Measurements from ENCODE around the gene ADIG.

Gene ADIG

DNA sequence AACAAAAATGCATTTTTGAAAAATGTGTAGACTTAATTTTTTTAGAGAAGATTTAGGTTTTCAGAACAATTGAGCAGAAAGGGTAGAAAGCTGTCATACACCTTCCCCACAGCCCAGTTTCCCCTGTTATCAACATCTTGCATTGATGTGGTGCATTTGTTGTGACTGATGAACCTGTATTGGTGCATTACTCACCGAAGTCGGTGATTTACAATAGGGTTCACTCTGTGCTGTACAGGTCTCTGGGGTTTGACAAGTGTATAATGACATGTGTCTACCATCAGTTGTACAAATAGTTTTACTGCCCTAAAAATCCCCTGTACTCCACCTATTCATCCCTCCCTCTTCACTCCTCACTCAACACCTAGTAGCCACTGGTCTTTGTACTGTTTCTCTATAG lies 23.8 kb upstream of the ADIG start:
- no peaks in the 10 kb centered on the region for H3K27me3 Mint-ChIP-seq
- no peaks in the 10 kb centered on the region for H3K4me1 Mint-ChIP-seq (ENCODE audit: low read depth in 2 of 2)
- no peak overlapping the region for H3K4me3 Mint-ChIP-seq
- DNase-seq (no peak), ATAC-seq (replicated peaks) (no peak)
- H3K9me3 Mint-ChIP-seq = no peaks in the 10 kb centered on the region
- peaks cover 34% of the 10 kb centered on the region for H3K36me3 Mint-ChIP-seq (ENCODE audit: insufficient read depth)
- peak overlapping the region in 1 of 2 donors; percentile 23 for H3K27ac Mint-ChIP-seq

DNA sequence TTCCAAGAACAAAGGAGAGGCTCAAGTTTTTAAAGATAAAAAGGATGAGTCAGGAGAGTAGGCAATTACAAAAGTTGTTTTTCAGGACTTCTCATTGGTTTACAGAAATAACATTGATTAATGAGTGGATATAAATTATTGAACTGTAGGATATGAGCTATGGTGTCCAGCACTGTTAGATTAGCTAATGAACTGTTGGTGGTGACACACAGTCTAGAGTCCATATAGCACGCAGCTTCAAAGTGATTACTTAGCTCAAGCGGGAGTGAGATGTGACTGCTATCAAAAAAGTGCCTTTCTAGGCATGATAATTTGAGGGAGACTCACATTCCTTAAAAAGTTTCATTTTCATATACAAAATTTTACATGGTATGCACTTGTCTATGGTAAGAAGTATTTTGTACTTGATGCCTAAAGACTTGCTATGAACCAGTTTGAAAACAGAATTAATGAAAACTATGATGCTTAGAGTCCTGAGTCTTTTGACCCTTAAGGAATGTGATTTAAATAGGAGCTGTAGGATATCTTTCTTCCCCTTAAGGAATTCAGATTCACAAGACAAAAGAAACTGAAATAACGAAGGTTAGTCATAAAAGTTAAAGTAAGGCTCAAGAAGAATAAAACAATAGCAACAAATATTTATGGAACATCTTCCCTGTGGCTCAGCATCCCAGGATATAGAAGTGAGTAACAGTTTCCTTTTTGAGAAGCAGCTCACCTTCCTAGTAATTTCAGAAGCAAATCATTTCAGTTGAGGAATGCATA lies 22.2 kb upstream of the ADIG start:
- no peak overlapping the region for H3K4me3 Mint-ChIP-seq

DNA sequence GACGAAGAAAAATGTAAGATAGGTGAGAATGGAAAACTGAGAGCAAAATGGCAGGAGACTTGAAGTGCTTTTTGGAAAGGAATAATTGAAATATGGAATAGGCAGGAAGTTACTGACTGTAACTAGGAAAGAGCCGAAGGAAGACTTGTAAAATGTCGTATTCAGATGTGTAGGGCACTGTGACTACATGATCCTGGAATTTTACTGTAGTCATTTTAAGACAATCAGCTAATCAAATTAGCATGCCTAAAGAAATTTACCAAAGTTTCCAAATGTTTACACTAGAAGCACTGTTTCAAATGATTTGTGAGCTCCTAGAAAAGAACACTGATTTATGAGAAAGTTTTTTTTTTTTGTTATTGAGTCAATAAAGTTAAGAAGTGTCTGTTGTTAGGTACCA lies 21.2 kb upstream of the ADIG start:
- peak overlapping the region in 1 of 2 donors; percentile 52 for H3K27ac Mint-ChIP-seq
- H3K9me3 Mint-ChIP-seq = no peaks in the 10 kb centered on the region
- DNase-seq = no peak
- no peaks in the 10 kb centered on the region for H3K27me3 Mint-ChIP-seq
- no peak for ATAC-seq (replicated peaks)
- H3K36me3 Mint-ChIP-seq (ENCODE audit: insufficient read depth) = peaks cover 43% of the 10 kb centered on the region
- H3K4me1 Mint-ChIP-seq (ENCODE audit: low read depth in 2 of 2) = no peaks in the 10 kb centered on the region
- H3K4me3 Mint-ChIP-seq = no peak overlapping the region

More for the DNA sequence above, 22.2 kb upstream of the ADIG start:
- H3K36me3 Mint-ChIP-seq (ENCODE audit: insufficient read depth) = peaks cover 41% of the 10 kb centered on the region
- peak overlapping the region in 1 of 2 donors; percentile 52 for H3K27ac Mint-ChIP-seq
- ATAC-seq (replicated peaks) (no peak), DNase-seq (no peak)
- no peaks in the 10 kb centered on the region for H3K4me1 Mint-ChIP-seq (ENCODE audit: low read depth in 2 of 2)
- H3K27me3 Mint-ChIP-seq = no peaks in the 10 kb centered on the region
- no peaks in the 10 kb centered on the region for H3K9me3 Mint-ChIP-seq

DNA sequence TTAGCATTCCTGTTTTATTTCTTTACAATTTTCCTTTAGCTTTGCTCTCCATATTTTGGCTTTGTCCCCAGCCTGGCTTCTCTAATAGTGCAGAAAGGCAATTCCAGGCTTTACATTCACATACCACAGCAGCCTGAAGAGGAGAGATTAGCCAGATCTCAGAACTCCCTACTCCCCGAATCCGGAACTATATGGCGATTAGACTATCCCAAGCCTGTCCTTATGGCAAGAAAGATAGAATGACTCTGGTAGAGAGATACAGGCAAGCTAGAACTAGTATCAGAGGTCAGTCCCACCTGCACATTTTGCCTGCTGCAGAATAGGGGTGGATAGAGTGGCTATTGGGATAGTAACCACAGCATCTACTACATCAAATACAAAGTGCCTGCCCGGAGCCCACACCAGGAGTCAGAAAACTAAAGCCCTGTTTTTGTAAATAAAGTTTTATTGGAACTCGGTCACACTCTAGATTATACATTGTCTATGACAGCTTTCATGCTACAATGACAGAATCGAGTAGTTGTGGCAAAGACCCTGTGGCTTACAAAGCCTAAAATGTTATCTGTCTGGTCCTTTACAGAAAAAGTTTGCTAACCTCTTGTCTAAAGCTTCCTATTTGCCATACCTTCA lies 17.1 kb upstream of the ADIG start:
- Mint-ChIP-seq H3K9me3 (no peaks in the 10 kb centered on the region), H3K4me3 (no peak overlapping the region), H3K27ac (peak overlapping the region in 1 of 2 donors; percentile 23), H3K4me1 (ENCODE audit: low read depth in 2 of 2) (no peaks in the 10 kb centered on the region), H3K27me3 (no peaks in the 10 kb centered on the region), H3K36me3 (ENCODE audit: insufficient read depth) (peaks cover 70% of the 10 kb centered on the region)
- ATAC-seq (replicated peaks) = no peak
- no peak for DNase-seq

DNA sequence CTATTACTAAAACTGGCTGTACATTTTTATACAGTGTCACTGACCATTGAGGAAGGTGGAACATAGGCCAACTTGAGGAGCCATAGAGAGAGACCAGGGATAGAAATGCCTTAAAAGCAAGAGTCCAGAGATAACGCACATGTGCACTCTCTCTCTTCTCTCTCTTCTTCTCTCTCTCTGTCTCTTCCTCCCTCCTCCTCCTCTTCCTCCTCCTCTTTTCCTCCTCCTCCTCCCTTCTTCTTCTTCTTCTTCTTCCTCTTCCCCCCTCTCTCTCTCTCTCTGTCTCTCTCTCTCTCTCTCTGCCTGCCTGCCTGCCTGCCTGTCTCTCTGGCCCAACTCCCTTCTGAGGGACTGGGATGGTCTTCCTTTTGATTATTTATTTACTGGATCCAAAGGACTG lies 16.3 kb upstream of the ADIG start:
- no peak for DNase-seq
- Mint-ChIP-seq H3K4me3 (no peak overlapping the region), H3K27ac (no peak overlapping the region), H3K27me3 (no peaks in the 10 kb centered on the region), H3K9me3 (no peaks in the 10 kb centered on the region), H3K4me1 (ENCODE audit: low read depth in 2 of 2) (no peaks in the 10 kb centered on the region), H3K36me3 (ENCODE audit: insufficient read depth) (peaks cover 63% of the 10 kb centered on the region)
- ATAC-seq (replicated peaks) = no peak

DNA sequence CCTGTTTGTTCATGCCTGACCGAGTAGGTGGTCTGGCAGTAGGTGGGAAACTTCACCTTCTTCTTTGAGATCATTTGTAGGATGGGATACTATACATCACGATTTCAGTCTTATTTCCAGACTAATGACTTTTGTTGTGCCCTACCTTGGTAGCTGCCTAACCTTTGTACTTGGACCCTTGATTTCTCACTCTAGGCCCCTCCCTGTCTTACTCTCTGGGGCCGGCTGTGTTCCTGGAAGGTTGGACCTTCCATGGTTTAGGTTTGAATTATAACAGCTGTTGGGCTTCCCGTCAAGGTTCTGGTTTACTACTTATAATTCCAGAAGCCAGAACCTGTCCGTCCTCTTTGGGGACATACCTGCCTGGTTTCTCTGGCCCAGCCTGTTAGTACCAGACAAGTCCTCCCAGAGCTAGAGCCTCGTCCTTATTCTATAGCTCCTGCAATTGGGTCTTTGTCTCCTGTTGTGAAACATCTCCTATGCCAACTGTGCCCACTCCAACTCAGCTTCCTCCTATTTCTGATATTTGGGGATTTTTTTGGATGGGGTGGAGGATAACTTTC lies 14.9 kb upstream of the ADIG start:
- Mint-ChIP-seq H3K4me1 (ENCODE audit: low read depth in 2 of 2) (no peaks in the 10 kb centered on the region), H3K4me3 (no peak overlapping the region), H3K36me3 (ENCODE audit: insufficient read depth) (peaks cover 61% of the 10 kb centered on the region), H3K27me3 (no peaks in the 10 kb centered on the region), H3K27ac (no peak overlapping the region), H3K9me3 (no peaks in the 10 kb centered on the region)
- DNase-seq (no peak), ATAC-seq (replicated peaks) (no peak)

DNA sequence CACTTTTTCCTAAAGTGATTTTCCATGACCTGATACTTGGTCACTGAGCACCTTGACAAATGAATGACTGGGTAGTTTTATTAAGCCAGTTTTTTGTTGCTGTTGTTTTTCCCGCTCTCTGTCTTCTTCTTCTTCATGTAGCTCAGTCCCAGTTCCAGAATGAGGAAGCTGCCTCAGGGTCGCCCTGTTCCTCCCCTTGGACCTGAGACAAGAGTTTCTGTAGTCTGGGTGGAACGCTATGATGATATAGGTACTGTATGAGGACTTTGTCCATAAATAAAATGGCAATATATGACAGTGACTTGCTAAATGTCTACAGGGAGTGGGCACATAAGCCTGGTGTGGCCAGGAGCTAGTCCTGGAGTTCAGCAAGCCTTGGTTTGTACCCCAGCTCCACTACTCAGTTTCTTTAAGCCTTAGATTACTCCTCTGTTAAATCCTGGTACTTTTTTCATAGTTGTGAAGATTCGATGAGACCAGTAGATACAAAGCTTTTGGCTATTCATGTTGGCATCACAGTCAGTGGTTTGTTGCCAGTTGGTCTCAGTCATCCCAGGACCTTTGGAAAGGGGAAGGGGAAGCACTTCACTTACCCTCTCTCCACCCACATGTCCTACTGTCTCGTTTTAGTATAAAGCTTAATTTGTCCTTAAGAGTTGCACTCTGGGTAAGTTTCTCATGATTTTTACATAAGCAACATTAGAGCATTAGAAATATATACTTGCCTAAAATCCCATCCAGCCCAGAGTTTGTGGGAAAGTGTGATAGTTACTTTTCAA lies 11.1 kb upstream of the ADIG start:
- H3K4me3 Mint-ChIP-seq = no peak overlapping the region
- H3K36me3 Mint-ChIP-seq (ENCODE audit: insufficient read depth) = peaks cover 58% of the 10 kb centered on the region
- no peak for DNase-seq
- no peaks in the 10 kb centered on the region for H3K4me1 Mint-ChIP-seq (ENCODE audit: low read depth in 2 of 2)
- no peaks in the 10 kb centered on the region for H3K9me3 Mint-ChIP-seq
- ATAC-seq (replicated peaks) = no peak
- no peaks in the 10 kb centered on the region for H3K27me3 Mint-ChIP-seq
- H3K27ac Mint-ChIP-seq = peak overlapping the region in 1 of 2 donors; percentile 6

DNA sequence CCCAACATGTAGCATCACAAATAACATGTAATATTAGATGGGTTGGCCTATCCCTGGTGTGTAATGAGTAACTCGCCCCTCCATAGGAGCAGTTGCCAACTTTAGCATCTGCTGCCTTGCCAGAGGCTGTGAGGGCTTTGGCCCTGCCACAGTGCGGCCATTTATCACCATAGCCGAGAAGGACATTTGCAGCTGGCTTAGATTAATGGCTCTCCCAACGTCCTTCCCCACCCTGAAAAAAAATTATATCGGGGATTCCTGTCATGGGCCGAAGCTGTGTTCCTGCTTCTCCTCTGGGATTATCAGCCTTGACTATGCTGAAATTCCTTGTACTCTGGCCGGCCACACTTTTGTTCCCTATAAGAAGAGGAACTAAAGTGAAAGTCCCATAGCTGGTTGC lies 7.6 kb upstream of the ADIG start:
- no peak for DNase-seq
- Mint-ChIP-seq H3K27ac (no peak overlapping the region), H3K4me1 (ENCODE audit: low read depth in 2 of 2) (no peaks in the 10 kb centered on the region), H3K4me3 (no peak overlapping the region), H3K27me3 (no peaks in the 10 kb centered on the region), H3K9me3 (no peaks in the 10 kb centered on the region), H3K36me3 (ENCODE audit: insufficient read depth) (peaks cover 38% of the 10 kb centered on the region)
- no peak for ATAC-seq (replicated peaks)

DNA sequence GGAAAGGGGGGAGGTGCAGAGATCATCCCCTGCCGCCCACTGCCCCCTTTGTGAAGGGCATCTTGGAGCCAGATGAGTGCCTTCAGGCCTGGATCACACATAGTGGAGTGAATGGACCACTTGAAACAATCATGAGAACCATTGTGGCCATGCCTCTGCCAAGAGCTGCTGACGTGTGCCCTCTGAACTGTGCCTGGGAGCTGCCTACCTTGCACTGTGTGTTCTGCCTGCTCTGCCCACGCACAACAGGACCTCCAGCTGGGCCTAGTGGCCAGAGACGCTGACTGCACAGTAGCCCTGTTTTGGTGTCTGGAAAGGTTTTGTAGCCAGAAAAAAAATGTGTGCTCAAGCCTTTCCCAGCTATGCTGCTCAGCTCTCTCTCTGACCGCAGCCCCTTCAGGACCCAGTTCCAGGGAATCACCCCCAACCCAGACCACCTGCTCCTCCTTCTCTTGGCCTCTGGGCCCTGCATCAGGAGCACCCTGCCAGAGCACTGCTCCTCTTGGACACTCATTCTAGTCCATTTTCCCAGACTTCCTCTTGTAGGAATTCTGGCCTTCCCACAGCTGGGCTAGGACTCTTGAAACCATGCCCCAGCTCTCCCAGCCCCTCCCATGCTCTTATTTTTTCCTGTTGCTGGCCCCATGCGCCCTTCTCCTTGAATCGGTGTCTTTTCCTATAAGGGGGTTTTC lies 1.6 kb upstream of the ADIG start:
- H3K27ac Mint-ChIP-seq = peak overlapping the region; percentile 78 to 84
- DNase-seq = no peak
- no peak for ATAC-seq (replicated peaks)
- H3K4me3 Mint-ChIP-seq = no peak overlapping the region
- H3K36me3 Mint-ChIP-seq (ENCODE audit: insufficient read depth) = peaks cover 16% of the 10 kb centered on the region
- no peaks in the 10 kb centered on the region for H3K27me3 Mint-ChIP-seq
- no peaks in the 10 kb centered on the region for H3K9me3 Mint-ChIP-seq
- peaks cover 2 to 3% of the 10 kb centered on the region in 2 donors for H3K4me1 Mint-ChIP-seq (ENCODE audit: low read depth in 2 of 2)

DNA sequence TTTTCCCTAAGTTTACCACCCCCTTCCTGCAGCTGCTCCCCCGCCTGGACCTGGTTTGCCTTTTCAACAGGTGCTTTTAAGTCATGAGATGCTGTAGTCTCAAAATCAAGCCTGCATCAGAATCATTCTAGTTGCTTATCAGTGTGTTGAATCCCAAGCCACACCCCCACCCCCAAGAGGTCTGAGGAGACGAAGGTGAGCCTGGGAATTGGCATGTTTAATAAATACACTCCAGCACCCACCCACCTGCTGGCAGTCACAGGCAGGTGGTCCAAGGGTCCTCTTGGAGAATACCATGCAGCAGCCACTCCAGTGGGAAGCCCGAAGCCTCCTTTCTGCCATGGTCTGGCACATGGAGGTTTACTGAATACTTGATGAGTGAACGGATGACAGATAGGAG lies 1.1 kb upstream of the ADIG start:
- no peak for ATAC-seq (replicated peaks)
- no peak for DNase-seq
- peaks cover 2 to 3% of the 10 kb centered on the region in 2 donors for H3K4me1 Mint-ChIP-seq (ENCODE audit: low read depth in 2 of 2)
- H3K36me3 Mint-ChIP-seq (ENCODE audit: insufficient read depth) = peaks cover 12% of the 10 kb centered on the region
- peak overlapping the region; percentile 78 to 84 for H3K27ac Mint-ChIP-seq
- H3K9me3 Mint-ChIP-seq = no peaks in the 10 kb centered on the region
- no peaks in the 10 kb centered on the region for H3K27me3 Mint-ChIP-seq
- H3K4me3 Mint-ChIP-seq = no peak overlapping the region

DNA sequence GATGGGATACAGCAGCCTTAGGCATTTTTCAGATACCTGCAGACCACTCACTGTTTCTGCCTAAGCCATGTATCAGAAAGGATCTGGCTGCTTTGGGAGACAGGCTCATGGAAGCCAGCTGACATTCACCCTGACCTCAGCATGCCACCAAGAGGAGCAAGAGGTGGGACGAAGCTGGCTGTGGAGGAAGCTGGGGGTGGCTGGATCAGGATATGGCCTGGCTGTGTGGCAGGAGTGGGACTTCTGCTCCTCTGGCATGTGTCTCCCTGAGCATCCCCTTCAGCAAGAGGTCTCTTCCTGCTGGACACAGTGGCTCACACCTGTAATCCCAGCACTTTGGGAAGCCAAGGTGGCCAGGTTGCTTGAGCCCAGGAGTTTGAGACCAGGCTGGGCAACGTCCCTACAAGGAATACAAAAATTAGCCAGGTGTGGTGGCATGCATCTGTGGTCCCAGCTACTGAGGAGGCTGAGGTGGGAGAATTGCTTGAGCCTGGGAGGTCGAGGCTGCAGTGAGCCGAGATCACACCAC lies 897 bp downstream of the ADIG start:
- no peak for ATAC-seq (replicated peaks)
- Mint-ChIP-seq H3K27me3 (peaks cover 0 to 2% of the 10 kb centered on the region in 2 donors), H3K27ac (no peak overlapping the region), H3K4me3 (no peak overlapping the region), H3K4me1 (ENCODE audit: low read depth in 2 of 2) (peaks cover 2 to 3% of the 10 kb centered on the region in 2 donors), H3K36me3 (ENCODE audit: insufficient read depth) (no peaks in the 10 kb centered on the region), H3K9me3 (no peaks in the 10 kb centered on the region)
- no peak for DNase-seq

DNA sequence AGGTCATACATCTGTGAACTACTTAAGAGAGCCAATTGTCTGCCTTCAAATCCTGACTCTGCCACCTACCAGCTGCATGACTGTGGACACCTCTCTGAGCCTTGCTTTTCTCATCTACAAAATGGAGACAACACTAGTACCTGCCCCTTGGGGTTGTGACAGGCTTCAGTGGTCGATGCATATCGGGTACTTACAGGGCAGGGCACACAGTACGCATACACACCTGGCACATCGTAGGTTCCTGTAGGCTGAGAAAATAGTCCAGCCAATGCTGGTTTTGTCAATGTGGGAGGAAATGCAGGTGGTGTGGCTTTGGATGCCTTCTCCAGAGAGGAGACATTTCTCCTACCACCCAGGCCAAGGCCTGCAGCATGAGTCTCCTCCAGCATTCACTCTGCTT lies 2.3 kb downstream of the ADIG start:
- H3K4me3 Mint-ChIP-seq = no peak overlapping the region
- H3K9me3 Mint-ChIP-seq = no peaks in the 10 kb centered on the region
- no peak overlapping the region for H3K27ac Mint-ChIP-seq
- DNase-seq (no peak), ATAC-seq (replicated peaks) (no peak)
- H3K36me3 Mint-ChIP-seq (ENCODE audit: insufficient read depth) = no peaks in the 10 kb centered on the region
- H3K27me3 Mint-ChIP-seq = peaks cover 0 to 7% of the 10 kb centered on the region in 2 donors
- H3K4me1 Mint-ChIP-seq (ENCODE audit: low read depth in 2 of 2) = peaks cover 2 to 3% of the 10 kb centered on the region in 2 donors

Data from effector memory CD8-positive, alpha-beta T cell (primary cell).